Cardiac muscle cell (in vitro differentiated cells and primary cell): Measurements from ENCODE around the gene ATP11A. TPM values are rescaled to one million over a fixed set of nuclear protein-coding genes. Genes with fewer than 3 reads are reported as not detected.
A peak's percentile ranks its signal among the peaks of the same experiment; 100 is the strongest.

Experiments
- DNase-seq, 2 donors: peaks; one replicate each; pipeline versions ENCODE4 v3.0.0 to v3.0.0-alpha.2; 2010 to 2017; ENCODE audit warnings: low read depth in 1 of 2, low spot score in 1 of 2
- H3K27ac ChIP-seq: fragments of 200-600 bp; sonication (generic); 2 replicates; pipeline ENCODE4 v1.5.1; 2016
- H3K27me3 ChIP-seq: fragments of 200-600 bp; sonication (generic); 2 replicates; pipeline ENCODE4 v1.6.0; 2016; ENCODE audit warnings: control low read depth
- H3K36me3 ChIP-seq: fragments of 200-600 bp; sonication (generic); 2 replicates; pipeline ENCODE4 v1.5.1; 2016; ENCODE audit warnings: control low read depth
- H3K4me1 ChIP-seq: fragments of 200-600 bp; sonication (generic); 2 replicates; pipeline ENCODE4 v1.8.1; 2017; ENCODE audit warnings: low read depth, mild to moderate bottlenecking, mixed run types
- H3K4me3 ChIP-seq: fragments of 200-600 bp; sonication (generic); 2 replicates; pipeline ENCODE4 v1.5.1; 2016; ENCODE audit warnings: mild to moderate bottlenecking
- H3K9me3 ChIP-seq: fragments of 200-600 bp; sonication (generic); 2 replicates; pipeline ENCODE4 v1.5.1; 2017; ENCODE audit warnings: low read depth, mild to moderate bottlenecking, control low read depth
- CTCF ChIP-seq: IDR thresholded peaks from 2 replicates; pipeline ENCODE4 v1.5.1; 2012; ENCODE audit warnings: low read depth, mild to moderate bottlenecking, low read length
- polyA plus RNA-seq: library from polyadenylated mRNA; unstranded; fragments of >200 nt; fragmentation: Nextera tagmentation; extraction: Ambion mirVana; gene quantifications from 2 replicates; pipeline ENCODE4 v1.2.1, GENCODE V29; 2016
- total RNA-seq: library from RNA; depleted of rRNA; stranded (reverse); fragments of >200 nt; gene quantifications from 2 replicates; pipeline ENCODE4 v1.2.3, GENCODE V29; 2016

ATP11A gene
- total and polyA plus RNA-seq, 2 experiments from 2014 or later, result 38.0 to 42.9 TPM

GRCh38 chr13:112804374-112804773 lies 114.5 kb downstream of the ATP11A start:
- Histone ChIP-seq H3K4me3 (no peak overlapping the region), H3K36me3 (no peaks in the 10 kb centered on the region), H3K4me1 (no peaks in the 10 kb centered on the region), H3K9me3 (no peaks in the 10 kb centered on the region), H3K27me3 (no peaks in the 10 kb centered on the region), H3K27ac (peak overlapping the region; percentile 60)
- no peak for TF ChIP-seq CTCF
- DNase-seq, result peak in 1 of 2 donors; percentile 44

- H3K4me3 ChIP-seq, result no peak overlapping the region
- TF ChIP-seq CTCF, result no peak
- H3K36me3 ChIP-seq, result peaks cover 13% of the 10 kb centered on the region
These were observed 117.2 kb downstream of the ATP11A start for GRCh38 chr13:112806739-112807652.

GRCh38 chr13:112807653-112808376 lies 118.0 kb downstream of the ATP11A start:
- H3K4me3 ChIP-seq, result no peak overlapping the region

More at GRCh38 chr13:112806739-112807652, 117.2 kb downstream of the ATP11A start:
- H3K4me1 ChIP-seq, result no peaks in the 10 kb centered on the region
- no peak for DNase-seq
- no peaks in the 10 kb centered on the region for H3K9me3 ChIP-seq
- no peaks in the 10 kb centered on the region for H3K27me3 ChIP-seq
- H3K27ac ChIP-seq, result no peak overlapping the region

GRCh38 chr13:112808377-112809140 lies 118.7 kb downstream of the ATP11A start:
- no peak for DNase-seq
- Histone ChIP-seq H3K36me3 (peaks cover 13% of the 10 kb centered on the region), H3K27me3 (no peaks in the 10 kb centered on the region), H3K27ac (no peak overlapping the region), H3K4me3 (no peak overlapping the region), H3K4me1 (no peaks in the 10 kb centered on the region), H3K9me3 (no peaks in the 10 kb centered on the region)
- no peak for TF ChIP-seq CTCF

More at GRCh38 chr13:112807653-112808376, 118.0 kb downstream of the ATP11A start:
- Histone ChIP-seq H3K36me3 (peaks cover 13% of the 10 kb centered on the region), H3K27ac (no peak overlapping the region), H3K4me1 (no peaks in the 10 kb centered on the region), H3K27me3 (no peaks in the 10 kb centered on the region), H3K9me3 (no peaks in the 10 kb centered on the region)
- no peak for TF ChIP-seq CTCF
- no peak for DNase-seq
